CD4-positive, alpha-beta T cell (primary cell): Measurements from ENCODE around the gene SLC50A1. TPM values are rescaled to one million over a fixed set of nuclear protein-coding genes. Genes with fewer than 3 reads are reported as not detected.

Experiments
- ATAC-seq: fragments of 200-7000 bp; cut with Tn5 transposase; one replicate; pipeline ENCODE4 v1.10.0; 2022; ENCODE audit warnings: mild to moderate bottlenecking; ENCODE audit not compliant: poor library complexity
- CTCF ChIA-PET: fragments of 350-600 bp; sonication (Branson Sonifier 250); formaldehyde crosslinking; loops from one replicate; lab custom pipeline; 2021; ENCODE audit warnings: antibody characterized with exemption, inconsistent platforms; lab: Charles Lee
- POLR2A ChIA-PET: fragments of 350-600 bp; sonication (Branson Sonifier 250); formaldehyde crosslinking; loops from one replicate; lab custom pipeline; 2021; ENCODE audit warnings: antibody characterized with exemption, inconsistent platforms; lab: Charles Lee
- DNase-seq, 14 experiments: peaks; one replicate each; pipeline ENCODE4 v3.0.0-alpha.2; 2013 to 2020; ENCODE audit warnings: mixed read lengths in 2 of 14
- H3K27ac ChIP-seq, 2 donors: one replicate each; pipeline versions ENCODE4 v1.5.1 to v1.7.0; 2013; ENCODE audit warnings: low read length in 2 of 2, low read depth in 1 of 2, mild to moderate bottlenecking in 1 of 2
- H3K27me3 ChIP-seq, 2 experiments: 1 replicate in 1 of 2; 2 replicates in 1 of 2; pipeline versions ENCODE4 v1.6.1 to v1.7.0; 2013; ENCODE audit warnings: low read length in 2 of 2, control low read depth in 1 of 2, mild to moderate bottlenecking in 1 of 2, moderate library complexity in 1 of 2; ENCODE audit not compliant: insufficient read depth in 2 of 2, control insufficient read depth in 1 of 2
- H3K36me3 ChIP-seq: one replicate; pipeline ENCODE4 v1.6.1; 2013; ENCODE audit warnings: low read length, control low read depth; ENCODE audit not compliant: insufficient read depth
- H3K4me1 ChIP-seq: one replicate; pipeline ENCODE4 v1.6.1; 2013; ENCODE audit warnings: low read length, control low read depth; ENCODE audit not compliant: insufficient read depth
- H3K4me3 ChIP-seq: one replicate; pipeline ENCODE4 v1.5.1; 2013; ENCODE audit warnings: mild to moderate bottlenecking, low read length, moderate library complexity
- H3K9me3 ChIP-seq, 2 experiments: 1 replicate in 1 of 2; 2 replicates in 1 of 2; pipeline versions ENCODE4 v1.6.1 to v1.7.0; 2013; ENCODE audit warnings: low read length in 2 of 2, mild to moderate bottlenecking in 2 of 2, control low read depth in 1 of 2, moderate library complexity in 1 of 2; ENCODE audit not compliant: control insufficient read depth in 1 of 2, insufficient read depth in 1 of 2
- H3K27ac Mint-ChIP-seq: one replicate; pipeline ENCODE4 v1.8.0; 2020; ENCODE audit warnings: mixed read lengths
- H3K27me3 Mint-ChIP-seq: one replicate; pipeline ENCODE4 v1.8.0; 2021; ENCODE audit warnings: mixed read lengths
- H3K36me3 Mint-ChIP-seq: one replicate; pipeline ENCODE4 v1.8.0; 2021; ENCODE audit warnings: low read depth, mixed read lengths
- H3K4me1 Mint-ChIP-seq: one replicate; pipeline ENCODE4 v1.8.0; 2021; ENCODE audit warnings: low read depth, mixed read lengths
- H3K4me3 Mint-ChIP-seq: one replicate; pipeline ENCODE4 v1.8.0; 2020; ENCODE audit warnings: mild to moderate bottlenecking, mixed read lengths
- H3K9me3 Mint-ChIP-seq: one replicate; pipeline ENCODE4 v1.8.0; 2020; ENCODE audit warnings: mixed read lengths
- CTCF ChIP-seq: fragments of 200-600 bp; IDR thresholded peaks from one replicate; pipeline ENCODE4 v1.8.0; 2022; ENCODE audit warnings: antibody characterized with exemption, mild to moderate bottlenecking
- intact Hi-C, 2 experiments: fragments of 100-400 bp; cut with DNase I in 1 of 2; cut with micrococcal nuclease in 1 of 2; formaldehyde crosslinking; loops; one replicate each; pipeline versions ENCODE4 v1.15.1 to v1.9.0; 2023 to 2025; cut with DNase I, micrococcal nuclease
- total RNA-seq, 174 experiments: library from RNA in 2 of 174; stranded (reverse) in 2 of 174; gene quantifications; one replicate each; pipeline ENCODE4 v1.2.3 and lab custom pipeline; 2021 to 2026

SLC50A1 gene
- total RNA-seq, 2 experiments from 2014 or later = 10.2 to 12.5 TPM

- Histone ChIP-seq H3K27me3 (peaks cover 0 to 3% of the 10 kb centered on the region in 2 experiments), H3K27ac (no peak overlapping the region), H3K4me3 (no peak overlapping the region), H3K4me1 (no peaks in the 10 kb centered on the region), H3K36me3 (no peaks in the 10 kb centered on the region), H3K9me3 (no peaks in the 10 kb centered on the region)
- CTCF ChIA-PET = interaction anchor here (0.7 kb wide), 1 partner anchor 59 kb away, joined by 3 read pairs; no protein-coding TSS in a partner anchor
- Mint-ChIP-seq H3K9me3 (no peaks in the 10 kb centered on the region), H3K27ac (no peak overlapping the region), H3K36me3 (no peaks in the 10 kb centered on the region), H3K4me1 (no peaks in the 10 kb centered on the region), H3K27me3 (no peaks in the 10 kb centered on the region), H3K4me3 (no peak overlapping the region)
- no peak for ATAC-seq
- TF ChIP-seq CTCF = no peak
- POLR2A ChIA-PET = no interaction called here
- no peak for DNase-seq
- intact Hi-C loops = no loop called here
Measured at GRCh38 chr1:155108296-155108695, 27.4 kb upstream of the SLC50A1 start.

GRCh38 chr1:155110381-155110780, 25.3 kb upstream of the SLC50A1 start:
- no peak for ATAC-seq
- H3K4me3 ChIP-seq = no peak overlapping the region
- DNase-seq = no peak
- TF ChIP-seq CTCF = no peak
- no peaks in the 10 kb centered on the region for H3K36me3 ChIP-seq
- H3K27ac ChIP-seq = no peak overlapping the region
- Mint-ChIP-seq H3K4me1 (no peaks in the 10 kb centered on the region), H3K36me3 (no peaks in the 10 kb centered on the region), H3K27me3 (no peaks in the 10 kb centered on the region), H3K27ac (no peak overlapping the region), H3K9me3 (no peaks in the 10 kb centered on the region), H3K4me3 (no peak overlapping the region)
- intact Hi-C loops = no loop called here
- H3K4me1 ChIP-seq = no peaks in the 10 kb centered on the region
- ChIA-PET CTCF (no interaction called here), POLR2A (no interaction called here)
- no peaks in the 10 kb centered on the region for H3K9me3 ChIP-seq
- H3K27me3 ChIP-seq = peaks cover 0 to 3% of the 10 kb centered on the region in 2 experiments

GRCh38 chr1:155110826-155111225, 24.8 kb upstream of the SLC50A1 start:
- intact Hi-C loops = no loop called here
- DNase-seq (no peak), ATAC-seq (no peak)
- H3K27ac ChIP-seq = no peak overlapping the region
- H3K4me3 Mint-ChIP-seq = no peak overlapping the region
- ChIA-PET POLR2A (no interaction called here), CTCF (no interaction called here)
- no peaks in the 10 kb centered on the region for H3K4me1 ChIP-seq
- H3K27me3 Mint-ChIP-seq = no peaks in the 10 kb centered on the region
- H3K9me3 Mint-ChIP-seq = no peaks in the 10 kb centered on the region
- no peak for TF ChIP-seq CTCF
- no peaks in the 10 kb centered on the region for H3K9me3 ChIP-seq
- H3K4me1 Mint-ChIP-seq = no peaks in the 10 kb centered on the region
- no peaks in the 10 kb centered on the region for H3K36me3 Mint-ChIP-seq
- peaks cover 0 to under 1% of the 10 kb centered on the region in 2 experiments for H3K27me3 ChIP-seq
- no peaks in the 10 kb centered on the region for H3K36me3 ChIP-seq
- H3K27ac Mint-ChIP-seq = no peak overlapping the region
- H3K4me3 ChIP-seq = no peak overlapping the region
